ENCODE data around the gene PRKCA. TPM values are rescaled to one million over a fixed set of nuclear protein-coding genes. Genes with fewer than 3 reads are reported as not detected.

The PRKCA gene
- total RNA-seq, 1 experiment from 2014 or later, result 29.6 TPM

- DNase-seq, result no peak
- Mint-ChIP-seq H3K27me3 (ENCODE audit: insufficient read depth, unreplicated experiment) (no peaks in the 10 kb centered on the region), H3K4me1 (ENCODE audit: low read depth, unreplicated experiment) (peaks cover 22% of the 10 kb centered on the region), H3K36me3 (ENCODE audit: insufficient read depth, unreplicated experiment) (no peaks in the 10 kb centered on the region), H3K27ac (ENCODE audit: unreplicated experiment) (peak overlapping the region; percentile 68), H3K9me3 (ENCODE audit: unreplicated experiment) (no peaks in the 10 kb centered on the region), H3K4me3 (ENCODE audit: unreplicated experiment) (no peak overlapping the region)
- Histone ChIP-seq H3K4me3 (ENCODE audit: low read depth, low read length) (no peak overlapping the region), H3K36me3 (ENCODE audit: control insufficient read depth, insufficient read depth, low read length) (no peaks in the 10 kb centered on the region), H3K27me3 (replicated peaks; ENCODE audit: control insufficient read depth, insufficient read depth, low read length) (no peaks in the 10 kb centered on the region), H3K9me3 (no peaks in the 10 kb centered on the region), H3K4me1 (peaks cover 39% of the 10 kb centered on the region)
- TF ChIP-seq CTCF (IDR thresholded peaks at IDR 0.05; ENCODE audit: insufficient read depth in 1 of 2, low read depth in 1 of 2, low read length in 1 of 2, severe bottlenecking in 1 of 2, unreplicated experiment in 1 of 2), result no peak
- CTCF ChIA-PET, result interaction anchor here (0.6 kb wide), 1 partner anchor 204 kb away, joined by 3 read pairs; no protein-coding TSS in a partner anchor
- POLR2A ChIA-PET, result no interaction called here
- BruUV-seq (replicated peaks), result no TSS peak
- intact Hi-C loops (cut with micrococcal nuclease; ENCODE audit: unreplicated experiment), result loop anchor here (2.0 to 5.0 kb wide), 2 partner anchors 55 to 98 kb away; no protein-coding TSS in a partner anchor
Observed at GRCh38 chr17:66469461-66469860, 167.0 kb downstream of the PRKCA start.

GRCh38 chr17:66469890-66470289 lies 167.5 kb downstream of the PRKCA start:
- no peaks in the 10 kb centered on the region for H3K27me3 ChIP-seq (replicated peaks; ENCODE audit: control insufficient read depth, insufficient read depth, low read length)
- no TSS peak for BruUV-seq (replicated peaks)
- H3K4me1 ChIP-seq, result peaks cover 44% of the 10 kb centered on the region
- ChIA-PET POLR2A (no interaction called here), CTCF (interaction anchor here (0.6 kb wide), 1 partner anchor 204 kb away, joined by 3 read pairs; no protein-coding TSS in a partner anchor)
- H3K4me3 Mint-ChIP-seq (ENCODE audit: unreplicated experiment), result no peak overlapping the region
- H3K36me3 ChIP-seq (ENCODE audit: control insufficient read depth, insufficient read depth, low read length), result no peaks in the 10 kb centered on the region
- no peak for DNase-seq
- no peaks in the 10 kb centered on the region for H3K9me3 ChIP-seq
- no peak for TF ChIP-seq CTCF (IDR thresholded peaks at IDR 0.05; ENCODE audit: insufficient read depth in 1 of 2, low read depth in 1 of 2, low read length in 1 of 2, severe bottlenecking in 1 of 2, unreplicated experiment in 1 of 2)
- no peaks in the 10 kb centered on the region for H3K36me3 Mint-ChIP-seq (ENCODE audit: insufficient read depth, unreplicated experiment)
- no peak overlapping the region for H3K27ac Mint-ChIP-seq (ENCODE audit: unreplicated experiment)
- no peaks in the 10 kb centered on the region for H3K9me3 Mint-ChIP-seq (ENCODE audit: unreplicated experiment)
- no peak overlapping the region for H3K4me3 ChIP-seq (ENCODE audit: low read depth, low read length)
- H3K4me1 Mint-ChIP-seq (ENCODE audit: low read depth, unreplicated experiment), result peaks cover 27% of the 10 kb centered on the region
- no peaks in the 10 kb centered on the region for H3K27me3 Mint-ChIP-seq (ENCODE audit: insufficient read depth, unreplicated experiment)
- intact Hi-C loops (cut with micrococcal nuclease; ENCODE audit: unreplicated experiment), result loop anchor here (2.0 to 5.0 kb wide), 2 partner anchors 55 to 97 kb away; no protein-coding TSS in a partner anchor

GRCh38 chr17:66472123-66472522 lies 169.7 kb downstream of the PRKCA start:
- Mint-ChIP-seq H3K4me3 (ENCODE audit: unreplicated experiment) (no peak overlapping the region), H3K4me1 (ENCODE audit: low read depth, unreplicated experiment) (peaks cover 28% of the 10 kb centered on the region), H3K27me3 (ENCODE audit: insufficient read depth, unreplicated experiment) (no peaks in the 10 kb centered on the region), H3K27ac (ENCODE audit: unreplicated experiment) (no peak overlapping the region), H3K9me3 (ENCODE audit: unreplicated experiment) (no peaks in the 10 kb centered on the region), H3K36me3 (ENCODE audit: insufficient read depth, unreplicated experiment) (no peaks in the 10 kb centered on the region)
- CTCF ChIA-PET, result no interaction called here
- POLR2A ChIA-PET, result no interaction called here
- DNase-seq, result no peak
- no peak overlapping the region for H3K4me3 ChIP-seq (ENCODE audit: low read depth, low read length)
- BruUV-seq (replicated peaks), result no TSS peak
- intact Hi-C loops (cut with micrococcal nuclease; ENCODE audit: unreplicated experiment), result no loop called here
- H3K36me3 ChIP-seq (ENCODE audit: control insufficient read depth, insufficient read depth, low read length), result no peaks in the 10 kb centered on the region
- H3K27me3 ChIP-seq (replicated peaks; ENCODE audit: control insufficient read depth, insufficient read depth, low read length), result no peaks in the 10 kb centered on the region
- no peaks in the 10 kb centered on the region for H3K9me3 ChIP-seq
- TF ChIP-seq CTCF (IDR thresholded peaks at IDR 0.05; ENCODE audit: insufficient read depth in 1 of 2, low read depth in 1 of 2, low read length in 1 of 2, severe bottlenecking in 1 of 2, unreplicated experiment in 1 of 2), result no peak
- peaks cover 41% of the 10 kb centered on the region for H3K4me1 ChIP-seq

Measured in Caco-2 (cell line).